PC-3 (cell line): ENCODE measurements around the gene H2AZ2. TPM values are rescaled to one million over a fixed set of nuclear protein-coding genes. Genes with fewer than 3 reads are reported as not detected.
"Not testable (repeated sequence)": the region's sequence is repeated elsewhere in the genome, so short reads cannot be mapped to it uniquely, and the experiment has no call there.

Experiments
- ATAC-seq: fragments of 200-7000 bp; cut with Tn5 transposase; 2 replicates; pipeline ENCODE4 v1.9.1; 2020; ENCODE audit warnings: mild to moderate bottlenecking, moderate library complexity
- BruUV-seq: library from RNA; stranded (reverse); fragments of 400-500 nt; replicated peaks from 2 replicates; lab custom pipeline; 2021; lab: Mats Ljungman, UMichigan
- CTCF ChIA-PET: fragments of 300-600 bp; sonication (Branson Sonifier 250); formaldehyde crosslinking; loops from one replicate; lab custom pipeline; 2022; ENCODE audit warnings: antibody characterized with exemption; lab: Charles Lee
- POLR2A ChIA-PET: fragments of 300-600 bp; sonication (Branson Sonifier 250); formaldehyde crosslinking; loops from one replicate; lab custom pipeline; 2022; ENCODE audit warnings: antibody characterized with exemption; ENCODE audit not compliant: unreplicated experiment; lab: Charles Lee
- DNase-seq: peaks from one replicate; pipeline ENCODE4 v3.0.0-alpha.2; 2015
- H2AFZ ChIP-seq: fragments of 300-600 bp; sonication (generic); 2 replicates; pipeline ENCODE4 v1.6.0; 2016; ENCODE audit warnings: antibody characterized with exemption, low read length
- H3F3A ChIP-seq: fragments of 300-600 bp; sonication (generic); one replicate; pipeline ENCODE4 v1.6.0; 2017; ENCODE audit warnings: antibody characterized with exemption, low read length, control low read depth, mild to moderate bottlenecking; ENCODE audit not compliant: unreplicated experiment
- H3K27ac ChIP-seq: fragments of 300-600 bp; sonication (generic); 2 replicates; pipeline ENCODE4 v1.5.1; 2016; ENCODE audit warnings: mild to moderate bottlenecking, low read length
- H3K27me3 ChIP-seq: fragments of 300-600 bp; sonication (generic); 2 replicates; pipeline ENCODE4 v1.6.1; 2016; ENCODE audit warnings: low read length, mixed read lengths
- H3K36me3 ChIP-seq: fragments of 300-600 bp; sonication (generic); 2 replicates; pipeline ENCODE4 v1.6.1; 2016; ENCODE audit warnings: low read depth, mixed run types, low read length, mixed read lengths
- H3K4me1 ChIP-seq: fragments of 300-600 bp; sonication (generic); 2 replicates; pipeline ENCODE4 v1.5.1; 2016; ENCODE audit warnings: low read length; ENCODE audit not compliant: insufficient read depth
- H3K4me2 ChIP-seq: fragments of 300-600 bp; sonication (generic); 2 replicates; pipeline ENCODE4 v1.6.0; 2016; ENCODE audit warnings: low read length
- H3K4me3 ChIP-seq: fragments of 300-600 bp; sonication (generic); 2 replicates; pipeline ENCODE4 v1.5.1; 2016; ENCODE audit warnings: mild to moderate bottlenecking, low read length, mixed read lengths
- H3K79me2 ChIP-seq: fragments of 300-600 bp; sonication (generic); 2 replicates; pipeline ENCODE4 v1.6.1; 2017; ENCODE audit warnings: low read length, mixed read lengths
- H3K9ac ChIP-seq: fragments of 300-600 bp; sonication (generic); 2 replicates; pipeline ENCODE4 v1.6.0; 2016; ENCODE audit warnings: mild to moderate bottlenecking, low read length
- H3K9me2 ChIP-seq: fragments of 300-600 bp; sonication (generic); replicated peaks from 2 replicates; pipeline ENCODE4 v1.6.1; 2016; ENCODE audit warnings: mixed run types, low read length, mixed read lengths
- H3K9me3 ChIP-seq: fragments of 300-600 bp; sonication (generic); 2 replicates; pipeline ENCODE4 v1.6.1; 2016; ENCODE audit warnings: low read length, mixed read lengths
- H4K20me1 ChIP-seq: fragments of 300-600 bp; sonication (generic); 2 replicates; pipeline ENCODE4 v1.6.1; 2016; ENCODE audit warnings: low read length, mixed read lengths
- CTCF ChIP-seq: fragments of 300-600 bp; sonication (generic); conservative IDR thresholded peaks from 2 replicates; pipeline ENCODE4 v1.5.1; 2017; ENCODE audit warnings: antibody characterized with exemption, low read depth, mild to moderate bottlenecking, low read length
- EZH2 ChIP-seq: fragments of 300-600 bp; sonication (generic); IDR thresholded peaks from one replicate; pipeline ENCODE4 v1.6.1; 2017; ENCODE audit warnings: antibody characterized with exemption, mild to moderate bottlenecking, low read length; ENCODE audit not compliant: unreplicated experiment
- EZH2phosphoT487 ChIP-seq: fragments of 300-600 bp; sonication (generic); IDR thresholded peaks from 2 replicates; pipeline ENCODE4 v1.6.1; 2018; ENCODE audit warnings: mild to moderate bottlenecking, antibody characterized with exemption, low read length, borderline replicate concordance
- intact Hi-C: fragments of 100-400 bp; cut with micrococcal nuclease; formaldehyde crosslinking; loops from 2 replicates; pipeline ENCODE4 v1.9.0; 2023
- total RNA-seq: library from RNA; depleted of rRNA; stranded (reverse); fragments of >200 nt; gene quantifications from 2 replicates; pipeline ENCODE4 v1.2.3, GENCODE V29; 2014

Gene H2AZ2
- total RNA-seq, 1 experiment from 2014 or later = 376 TPM

- Histone ChIP-seq H3K9ac (no peak overlapping the region), H3K4me1 (peaks cover 20% of the 10 kb centered on the region), H3K9me2 (no peaks in the 10 kb centered on the region), H3K4me3 (no peak overlapping the region), H3K9me3 (no peaks in the 10 kb centered on the region), H3K4me2 (no peak overlapping the region), H2AFZ (no peak overlapping the region), H3F3A (no peaks in the 10 kb centered on the region), H4K20me1 (peaks cover 20% of the 10 kb centered on the region), H3K27ac (no peak overlapping the region), H3K79me2 (peaks cover 37% of the 10 kb centered on the region), H3K27me3 (no peaks in the 10 kb centered on the region), H3K36me3 (peaks cover 4% of the 10 kb centered on the region; the same call in 1 of the 2 replicates)
- CTCF ChIA-PET = interaction anchor here (0.5 kb wide), 1 partner anchor 34 kb away, joined by 12 read pairs; no protein-coding TSS in a partner anchor
- intact Hi-C loops = no loop called here
- BruUV-seq = no TSS peak
- POLR2A ChIA-PET = interaction anchor here (0.6 kb wide), 1 partner anchor 811 kb away, joined by 3 read pairs; the partner anchor contains the start of gene PGAM2
- DNase-seq (no peak), ATAC-seq (no peak)
- TF ChIP-seq EZH2phosphoT487 (no peak), EZH2 (no peak), CTCF (no peak)
Observed at GRCh38 chr7:44876393-44876792, 28.5 kb upstream of the H2AZ2 start.

DNA sequence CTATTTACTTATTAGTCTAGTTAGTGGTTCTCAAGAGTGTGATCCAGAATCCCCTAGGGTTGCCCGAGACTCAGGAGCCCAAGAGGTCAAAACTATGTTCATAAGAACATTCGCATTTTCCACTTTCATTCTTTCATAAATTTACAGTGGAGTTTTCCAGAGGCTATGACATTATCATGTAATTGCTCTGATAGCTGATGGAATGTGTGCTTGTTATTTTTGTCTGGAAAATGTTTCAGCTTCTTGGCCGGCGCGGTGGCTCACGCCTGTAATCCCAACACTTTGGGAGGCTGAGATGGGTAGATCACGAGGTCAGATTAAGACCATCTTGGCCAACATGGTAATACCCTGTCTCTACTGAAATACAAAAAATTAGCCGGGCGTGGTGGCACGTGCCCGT, 27.4 kb upstream of the H2AZ2 start:
- Histone ChIP-seq H2AFZ (no peak overlapping the region), H3K4me3 (no peak overlapping the region), H4K20me1 (peaks cover 9% of the 10 kb centered on the region), H3F3A (no peaks in the 10 kb centered on the region), H3K9me2 (no peaks in the 10 kb centered on the region), H3K36me3 (no peaks in the 10 kb centered on the region; the same call in 1 of the 2 replicates), H3K27ac (no peak overlapping the region), H3K4me2 (no peak overlapping the region), H3K9me3 (no peaks in the 10 kb centered on the region), H3K4me1 (peaks cover 8% of the 10 kb centered on the region), H3K27me3 (no peaks in the 10 kb centered on the region), H3K9ac (no peak overlapping the region), H3K79me2 (peaks cover 25% of the 10 kb centered on the region)
- intact Hi-C loops = no loop called here
- BruUV-seq = no TSS peak
- DNase-seq (no peak), ATAC-seq (no peak)
- ChIA-PET POLR2A (no interaction called here), CTCF (no interaction called here)
- TF ChIP-seq CTCF (no peak), EZH2phosphoT487 (no peak), EZH2 (no peak)

DNA sequence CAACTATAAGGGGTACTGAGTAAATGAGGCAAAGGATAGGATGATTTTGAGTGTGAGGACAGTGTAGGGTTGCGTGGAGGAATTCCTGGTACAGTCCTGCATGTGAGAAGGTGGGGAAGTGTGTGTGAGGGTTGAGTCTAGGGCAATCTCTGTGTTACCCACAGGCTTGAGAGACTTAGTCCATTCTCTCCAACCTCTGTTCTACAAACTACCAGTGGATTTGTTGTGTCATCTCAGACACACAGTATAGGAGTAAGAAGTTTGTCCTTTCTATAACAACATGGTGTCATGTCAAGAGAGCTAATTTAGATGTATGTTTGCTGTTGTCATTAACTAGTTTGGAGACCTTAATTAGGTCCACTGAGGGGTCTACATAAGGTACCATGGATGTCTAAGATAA, 24.9 kb upstream of the H2AZ2 start:
- no peak overlapping the region for H3K9ac ChIP-seq
- no peaks in the 10 kb centered on the region for H3K9me3 ChIP-seq
- no peak overlapping the region for H3K4me2 ChIP-seq
- ChIA-PET CTCF (no interaction called here), POLR2A (no interaction called here)
- H3F3A ChIP-seq = no peaks in the 10 kb centered on the region
- H3K4me3 ChIP-seq = no peak overlapping the region
- intact Hi-C loops = no loop called here
- H3K36me3 ChIP-seq = no peaks in the 10 kb centered on the region
- no peaks in the 10 kb centered on the region for H4K20me1 ChIP-seq
- DNase-seq = no peak
- no TSS peak for BruUV-seq
- H2AFZ ChIP-seq = no peak overlapping the region
- TF ChIP-seq EZH2phosphoT487 = no peak
- no peak for TF ChIP-seq CTCF
- TF ChIP-seq EZH2 = no peak
- no peak overlapping the region for H3K27ac ChIP-seq
- no peaks in the 10 kb centered on the region for H3K27me3 ChIP-seq
- H3K79me2 ChIP-seq = peaks cover 2% of the 10 kb centered on the region; the same call in 1 of the 2 replicates
- H3K4me1 ChIP-seq = peaks cover under 1% of the 10 kb centered on the region
- no peak for ATAC-seq
- no peaks in the 10 kb centered on the region for H3K9me2 ChIP-seq

- POLR2A ChIA-PET, DNase-seq, H3K9ac ChIP-seq, H3K9me3 ChIP-seq, H3K4me2 ChIP-seq, H4K20me1 ChIP-seq, H3K9me2 ChIP-seq, H3K36me3 ChIP-seq, H3K27ac ChIP-seq, H3K27me3 ChIP-seq, H3F3A ChIP-seq, H3K4me3 ChIP-seq, ATAC-seq, H3K4me1 ChIP-seq, intact Hi-C loops, H3K79me2 ChIP-seq, BruUV-seq, CTCF ChIA-PET, H2AFZ ChIP-seq: not testable (repeated sequence)
Observed at GRCh38 chr7:44871918-44872317, 24.0 kb upstream of the H2AZ2 start.
